ENCODE results near the gene IFI27. TPM values are rescaled to one million over a fixed set of nuclear protein-coding genes. Genes with fewer than 3 reads are reported as not detected.

Gene IFI27
- total and polyA plus RNA-seq, 2 of the 8 experiments (the other 6 are each of a cell fraction or from before 2014, with no cell fraction given), result 0.76 to 2.2 TPM

DNA sequence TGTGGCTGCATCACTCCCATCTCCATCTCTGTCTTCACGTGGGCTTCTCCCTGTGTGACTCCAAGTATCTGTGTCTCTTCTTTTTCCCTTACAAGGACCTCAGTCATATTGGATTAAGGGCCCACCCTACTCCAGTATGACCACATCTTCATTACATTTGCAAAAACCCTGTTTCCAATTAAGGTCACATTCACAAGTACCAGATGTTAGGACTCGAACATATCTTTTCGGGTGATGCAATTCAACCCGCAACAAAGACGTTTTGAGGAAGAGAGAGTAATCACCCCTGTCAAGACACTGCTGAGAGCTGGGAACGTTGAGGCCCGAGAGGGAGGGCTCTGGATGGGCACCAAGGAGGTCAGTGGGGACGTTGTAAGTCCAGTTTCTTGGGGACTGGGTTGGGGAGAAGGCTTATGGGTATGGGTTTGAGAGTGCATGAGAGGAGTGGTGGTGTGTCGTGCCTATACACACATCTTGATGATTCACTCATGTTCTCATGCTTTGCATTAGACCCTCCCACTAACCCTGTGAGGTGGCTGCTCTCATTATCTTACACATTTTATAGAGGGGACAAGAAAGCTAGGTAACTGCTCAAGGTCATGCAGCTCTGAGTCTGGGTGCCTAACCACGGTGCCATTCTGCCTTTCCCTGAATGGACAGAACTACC is 12.1 kb upstream of the IFI27 start:
- H3K14ac ChIP-seq (ENCODE audit: insufficient read length), result no peak overlapping the region

More for the DNA sequence above, 12.1 kb upstream of the IFI27 start:
- no peaks in the 10 kb centered on the region for H3K9me3 ChIP-seq (ENCODE audit: insufficient read depth in 2 of 2, low read depth in 1 of 2, low read length in 1 of 2)
- H3K56ac ChIP-seq (replicated peaks; ENCODE audit: insufficient read length, low read depth, low read length), result no peak overlapping the region
- H3K36me3 ChIP-seq (ENCODE audit: control insufficient read depth in 2 of 4, insufficient read depth in 4 of 4, low read length in 3 of 4), result no peaks in the 10 kb centered on the region; a peak in 1 of 8 replicates
- no peak overlapping the region for H3K18ac ChIP-seq (ENCODE audit: extremely low read depth, low read length)
- H3K27me3 ChIP-seq (replicated peaks in 1 of 4; ENCODE audit: control insufficient read depth in 3 of 4, extremely low read depth in 1 of 4, insufficient read depth in 3 of 4, low read length in 3 of 4), result no peaks in the 10 kb centered on the region
- H3K9ac ChIP-seq (replicated peaks in 1 of 4; ENCODE audit: extremely low read depth in 1 of 4, low read depth in 3 of 4, low read length in 3 of 4), result no peak overlapping the region
- POLR2A ChIA-PET (ENCODE audit: partially characterized antibody), result no interaction called here
- H2BK12ac ChIP-seq (ENCODE audit: low read depth, low read length), result no peak overlapping the region
- H3K4ac ChIP-seq (replicated peaks; ENCODE audit: insufficient read length, low read depth, low read length), result no peak overlapping the region
- no peaks in the 10 kb centered on the region for H3K79me1 ChIP-seq (ENCODE audit: low read depth, low read length)
- CTCF ChIA-PET (ENCODE audit: partially characterized antibody), result interaction anchor here (0.6 kb wide), 2 partner anchors 33 to 41 kb away, joined by 3 read pairs; no protein-coding TSS in a partner anchor
- H3K79me2 ChIP-seq (ENCODE audit: control insufficient read depth in 1 of 2, insufficient read depth in 2 of 2, low read length in 2 of 2), result no peaks in the 10 kb centered on the region
- no peak overlapping the region for H3K23ac ChIP-seq (ENCODE audit: insufficient read length)
- H2BK20ac ChIP-seq (ENCODE audit: low read length), result no peak overlapping the region
- H4K8ac ChIP-seq (ENCODE audit: extremely low read depth, insufficient read depth, low read length), result no peak overlapping the region
- H3K27ac ChIP-seq (ENCODE audit: low read depth, low read length), result no peak overlapping the region
- DNase-seq (ENCODE audit: low read depth in 1 of 2, low spot score in 2 of 2) (no peak), FAIRE-seq (no peak)
- no peaks in the 10 kb centered on the region for H3K23me2 ChIP-seq (ENCODE audit: low read depth, low read length)
- H3K4me1 ChIP-seq (replicated peaks in 1 of 4; ENCODE audit: control insufficient read depth in 3 of 4, insufficient read depth in 4 of 4, low read length in 3 of 4), result no peaks in the 10 kb centered on the region
- H2BK120ac ChIP-seq (replicated peaks; ENCODE audit: low read depth, low read length), result no peak overlapping the region
- H2BK15ac ChIP-seq (ENCODE audit: low read length), result no peak overlapping the region
- H3K4me2 ChIP-seq (ENCODE audit: insufficient read depth in 1 of 2, low read depth in 2 of 2, low read length in 2 of 2), result no peak overlapping the region
- no peak overlapping the region for H2AK5ac ChIP-seq (ENCODE audit: low read depth, low read length)
- H4K5ac ChIP-seq (ENCODE audit: insufficient read length, low read depth, low read length), result no peak overlapping the region
- no peak overlapping the region for H2BK5ac ChIP-seq (ENCODE audit: low read depth, low read length)
- TF ChIP-seq POU5F1 (IDR thresholded peaks at IDR 0.05; ENCODE audit: low read depth, low read length), result no peak
- TF ChIP-seq, protein P1, sequence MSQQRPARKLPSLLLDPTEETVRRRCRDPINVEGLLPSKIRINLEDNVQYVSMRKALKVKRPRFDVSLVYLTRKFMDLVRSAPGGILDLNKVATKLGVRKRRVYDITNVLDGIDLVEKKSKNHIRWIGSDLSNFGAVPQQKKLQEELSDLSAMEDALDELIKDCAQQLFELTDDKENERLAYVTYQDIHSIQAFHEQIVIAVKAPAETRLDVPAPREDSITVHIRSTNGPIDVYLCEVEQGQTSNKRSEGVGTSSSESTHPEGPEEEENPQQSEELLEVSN (IDR thresholded peaks at IDR 0.05), result no peak
- H2AFZ ChIP-seq (ENCODE audit: low read length), result no peak overlapping the region
- WGBS, 2 experiments (ENCODE audit: extremely low coverage in 1 of 2, insufficient coverage in 1 of 2, insufficient read length in 1 of 2, insufficient replicate concordance in 2 of 2, low coverage in 1 of 2, low lambda C conversion rate in 2 of 2, missing lambda C conversion rate in 1 of 2), result 80% methylated on average over 10 of the region's 10 CpGs; no CpG with 5 or more reads in 1 of the 2 experiments
- H4K20me1 ChIP-seq (replicated peaks in 1 of 2; ENCODE audit: control insufficient read depth in 1 of 2, insufficient read depth in 2 of 2, low read length in 2 of 2), result no peaks in the 10 kb centered on the region
- no peak overlapping the region for H3K4me3 ChIP-seq (ENCODE audit: extremely low read depth in 1 of 4, insufficient read depth in 2 of 4, low read depth in 3 of 4, low read length in 4 of 4)
- no peak overlapping the region for H4K91ac ChIP-seq (replicated peaks; ENCODE audit: insufficient read length, low read length)
